ENCODE data around the gene PPARG. TPM values are rescaled to one million over a fixed set of nuclear protein-coding genes. Genes with fewer than 3 reads are reported as not detected.
"Not testable (repeated sequence)": the region's sequence is repeated elsewhere in the genome, so short reads cannot be mapped to it uniquely, and the experiment has no call there.

The PPARG gene
- total RNA-seq, 2 donors from 2014 or later = 1.5 to 18.3 TPM

DNA sequence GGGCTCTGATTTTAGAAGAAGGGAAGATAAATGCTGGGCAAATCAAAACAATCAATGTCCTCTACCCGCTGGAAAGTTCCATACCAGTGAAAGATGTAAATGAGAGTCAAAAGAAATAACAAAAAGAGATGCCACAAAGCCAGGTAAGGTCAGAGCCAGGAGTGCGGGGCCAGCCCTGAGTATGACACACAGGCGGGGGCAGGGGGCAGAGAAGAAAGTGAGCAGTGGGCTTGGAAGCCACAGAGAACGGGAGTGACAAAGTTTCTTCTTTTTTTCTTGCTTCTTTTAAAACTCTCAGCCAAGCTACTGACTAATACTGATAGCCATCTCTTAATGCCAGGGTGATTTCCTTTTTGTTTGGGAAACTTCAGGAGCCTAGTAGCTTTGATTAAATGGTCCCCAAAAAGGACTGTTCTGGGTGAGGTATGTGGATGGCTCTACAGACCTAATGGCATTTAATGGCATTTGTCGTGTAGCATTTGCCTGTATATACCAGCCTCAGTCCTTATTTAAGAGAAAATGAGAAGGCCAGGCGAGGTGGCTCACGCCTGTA lies 172.3 kb downstream of the PPARG start:
- H3K27me3 Mint-ChIP-seq = no peaks in the 10 kb centered on the region
- peak overlapping the region; percentile 35 for H3K4me3 Mint-ChIP-seq
- peak overlapping the region; percentile 75 for H3K27ac Mint-ChIP-seq
- H3K9me3 Mint-ChIP-seq = no peaks in the 10 kb centered on the region
- H3K4me1 Mint-ChIP-seq = peaks cover 3% of the 10 kb centered on the region
- peak; percentile 78 for ATAC-seq (replicated peaks)
- H3K36me3 Mint-ChIP-seq (ENCODE audit: low read depth) = no peaks in the 10 kb centered on the region

DNA sequence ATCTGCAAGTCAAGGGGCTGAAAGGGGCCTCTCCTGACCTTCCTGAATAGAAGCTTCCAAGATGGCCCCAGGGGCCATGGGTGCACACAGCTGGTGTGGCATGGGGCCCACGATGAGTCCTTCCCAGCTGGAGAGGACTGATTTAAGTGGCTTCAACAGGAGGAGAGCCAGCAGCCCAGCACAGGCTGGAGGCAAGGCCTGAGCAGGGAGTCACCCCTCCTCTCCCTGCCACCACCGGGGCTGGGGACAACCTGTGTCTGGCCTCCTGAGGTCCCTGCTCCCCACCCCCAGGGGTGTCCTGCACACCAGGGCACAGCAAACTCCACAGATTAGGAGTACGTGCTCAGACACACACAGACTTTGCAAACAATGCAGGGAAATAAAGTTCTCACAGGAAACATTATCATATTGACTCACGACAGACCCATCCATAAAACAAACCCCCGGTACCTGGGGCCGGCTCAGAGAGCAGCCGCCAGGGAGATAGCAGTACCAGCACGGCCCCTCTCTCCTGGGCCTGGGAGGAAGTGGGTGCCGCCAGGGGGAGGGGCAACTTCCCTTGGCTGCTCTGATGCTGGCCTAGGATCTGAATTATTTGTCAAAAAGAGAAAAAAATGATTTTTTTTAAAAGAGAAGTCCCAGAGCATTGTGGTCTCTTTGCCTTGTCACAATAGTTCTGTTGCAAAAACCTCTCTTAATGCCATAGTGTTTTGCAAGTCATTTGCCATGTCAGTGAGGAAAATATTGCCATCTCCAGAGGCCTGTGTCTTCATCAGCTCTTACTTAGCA lies 173.5 kb downstream of the PPARG start:
- Mint-ChIP-seq H3K4me3 (peak overlapping the region; percentile 57), H3K27me3 (no peaks in the 10 kb centered on the region), H3K4me1 (peaks cover 3% of the 10 kb centered on the region), H3K27ac (peak overlapping the region; percentile 75), H3K9me3 (no peaks in the 10 kb centered on the region), H3K36me3 (ENCODE audit: low read depth) (no peaks in the 10 kb centered on the region)
- ATAC-seq (replicated peaks) = peak; percentile 75

DNA sequence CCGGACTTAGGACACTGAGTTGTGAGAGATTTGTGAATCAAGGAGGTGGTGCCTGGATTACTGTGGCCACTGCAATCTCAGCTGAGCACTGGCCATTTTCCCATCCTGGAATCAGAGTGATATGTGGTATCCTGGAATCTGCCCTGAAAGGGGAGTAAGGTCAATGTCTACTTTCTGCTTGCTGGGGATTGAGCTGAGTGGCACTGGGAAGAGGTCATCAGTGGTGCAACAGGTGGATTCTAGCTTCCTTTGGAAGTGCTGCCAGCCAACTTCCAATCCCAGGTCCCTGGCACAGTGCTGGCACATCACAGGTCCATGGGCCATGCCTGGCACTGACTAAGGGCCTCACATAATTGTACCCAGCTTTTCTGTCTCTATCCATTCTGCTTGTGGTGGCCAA lies 174.8 kb downstream of the PPARG start:
- no peak overlapping the region for H3K4me3 Mint-ChIP-seq
- no peak for ATAC-seq (replicated peaks)
- peaks cover 3% of the 10 kb centered on the region for H3K4me1 Mint-ChIP-seq
- peaks cover 5% of the 10 kb centered on the region for H3K27me3 Mint-ChIP-seq
- H3K36me3 Mint-ChIP-seq (ENCODE audit: low read depth) = no peaks in the 10 kb centered on the region
- no peaks in the 10 kb centered on the region for H3K9me3 Mint-ChIP-seq
- peak overlapping the region; percentile 0 for H3K27ac Mint-ChIP-seq

DNA sequence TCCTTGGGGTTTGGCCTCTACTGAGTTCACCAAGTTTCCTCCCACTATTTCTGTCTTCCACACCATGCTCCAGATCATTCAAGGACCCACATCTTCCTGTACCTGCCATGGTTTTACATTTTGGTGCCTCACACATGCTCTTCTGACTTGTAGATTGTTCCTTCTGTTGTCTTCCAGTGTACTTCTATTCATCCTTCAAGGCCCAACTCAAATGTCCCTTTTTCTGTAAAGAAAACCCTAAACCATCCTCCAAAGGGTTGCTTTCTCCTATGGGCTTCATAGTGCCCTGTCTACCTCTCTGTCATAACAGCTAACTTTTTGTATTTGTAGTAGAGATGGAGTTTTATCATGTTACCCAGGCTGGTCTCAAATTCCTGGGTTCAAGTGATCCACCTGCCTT lies 175.3 kb downstream of the PPARG start:
- Mint-ChIP-seq H3K4me3 (no peak overlapping the region), H3K27ac (peak overlapping the region; percentile 0), H3K36me3 (ENCODE audit: low read depth) (no peaks in the 10 kb centered on the region), H3K27me3 (peaks cover 5% of the 10 kb centered on the region), H3K9me3 (no peaks in the 10 kb centered on the region), H3K4me1 (peaks cover 3% of the 10 kb centered on the region)
- ATAC-seq (replicated peaks) = no peak

DNA sequence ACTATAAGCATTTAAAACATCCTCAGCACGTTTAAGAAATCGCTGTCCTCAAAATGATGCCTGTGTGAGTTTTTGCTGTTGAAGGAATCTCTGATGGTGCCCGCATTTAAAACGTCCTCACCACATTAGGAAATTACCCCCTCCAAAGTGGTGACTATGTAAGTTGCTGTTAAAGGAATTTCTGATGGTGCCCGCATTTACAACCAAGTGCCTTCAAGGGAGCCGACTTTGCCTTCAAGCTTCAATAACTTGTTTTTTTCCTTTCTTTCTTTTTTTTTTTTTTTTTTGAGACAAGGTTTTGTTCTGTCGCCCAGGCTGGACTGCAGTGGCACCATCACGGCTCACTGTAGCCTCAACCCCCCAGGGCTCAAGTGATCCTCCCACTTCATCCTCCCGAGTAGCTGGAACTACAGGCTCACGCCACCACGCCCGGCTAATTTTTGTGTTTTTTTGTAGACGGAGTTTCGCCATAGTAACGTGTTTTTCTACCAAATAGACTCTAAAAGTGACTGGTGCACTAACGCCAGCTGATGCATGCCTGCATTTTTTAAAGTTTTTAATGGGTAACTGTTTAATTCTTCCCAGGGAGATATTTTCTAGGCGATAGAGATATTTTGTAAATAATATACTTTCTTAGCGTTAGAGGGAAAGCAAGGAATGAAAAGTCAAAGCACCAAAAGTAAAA lies 176.4 kb downstream of the PPARG start:
- peak overlapping the region; percentile 20 for H3K27ac Mint-ChIP-seq
- H3K36me3 Mint-ChIP-seq (ENCODE audit: low read depth) = no peaks in the 10 kb centered on the region
- H3K4me1 Mint-ChIP-seq = peaks cover 3% of the 10 kb centered on the region
- no peak for ATAC-seq (replicated peaks)
- no peak overlapping the region for H3K4me3 Mint-ChIP-seq
- H3K27me3 Mint-ChIP-seq = peaks cover 5% of the 10 kb centered on the region
- H3K9me3 Mint-ChIP-seq = no peaks in the 10 kb centered on the region

DNA sequence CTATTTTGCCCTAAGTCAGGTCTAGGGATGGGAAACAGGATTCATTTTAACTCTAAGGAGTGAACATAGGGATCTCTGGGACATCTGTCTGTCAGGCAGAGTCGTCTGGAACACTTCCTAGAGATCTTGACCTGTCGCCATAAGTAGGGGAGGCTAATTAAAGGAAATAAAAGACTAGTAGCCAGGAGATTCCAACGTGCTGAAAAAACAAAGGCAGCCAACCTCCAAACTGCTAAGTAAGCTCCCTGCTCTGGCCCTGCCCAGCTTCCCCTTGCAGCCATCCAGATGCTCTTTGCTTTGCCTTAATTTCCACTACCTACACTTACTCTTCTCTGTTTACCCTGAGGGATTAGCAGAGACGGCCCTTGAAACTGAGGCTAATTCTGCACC lies 177.0 kb downstream of the PPARG start:
- Mint-ChIP-seq H3K4me3 (no peak overlapping the region), H3K36me3 (ENCODE audit: low read depth) (no peaks in the 10 kb centered on the region), H3K27me3 (peaks cover 5% of the 10 kb centered on the region), H3K4me1 (peaks cover 3% of the 10 kb centered on the region), H3K27ac (peak overlapping the region; percentile 20), H3K9me3 (no peaks in the 10 kb centered on the region)
- no peak for ATAC-seq (replicated peaks)

DNA sequence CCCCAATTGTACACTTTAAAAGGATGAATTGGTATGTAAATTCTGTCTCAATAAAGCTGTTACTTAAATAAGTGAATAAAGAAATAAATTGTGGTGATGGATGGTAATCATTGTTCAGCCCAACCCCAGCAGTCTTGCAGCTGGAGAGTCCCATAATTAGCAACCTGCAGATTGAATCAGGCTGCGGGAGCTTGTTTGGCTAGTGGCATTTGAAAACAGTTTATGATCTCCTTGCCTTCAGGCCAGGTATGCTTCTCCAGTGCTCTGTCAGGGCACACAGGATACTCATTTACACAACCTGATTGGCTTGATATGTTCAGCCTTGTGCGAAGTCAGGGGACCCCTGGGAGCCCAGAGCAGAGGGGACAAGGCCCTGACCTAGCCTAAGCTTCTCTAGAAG lies 178.9 kb downstream of the PPARG start:
- H3K36me3 Mint-ChIP-seq (ENCODE audit: low read depth) = no peaks in the 10 kb centered on the region
- no peak overlapping the region for H3K4me3 Mint-ChIP-seq
- no peak overlapping the region for H3K27ac Mint-ChIP-seq
- no peaks in the 10 kb centered on the region for H3K9me3 Mint-ChIP-seq
- ATAC-seq (replicated peaks) = no peak
- H3K27me3 Mint-ChIP-seq = peaks cover 5% of the 10 kb centered on the region
- peaks cover 18% of the 10 kb centered on the region for H3K4me1 Mint-ChIP-seq

DNA sequence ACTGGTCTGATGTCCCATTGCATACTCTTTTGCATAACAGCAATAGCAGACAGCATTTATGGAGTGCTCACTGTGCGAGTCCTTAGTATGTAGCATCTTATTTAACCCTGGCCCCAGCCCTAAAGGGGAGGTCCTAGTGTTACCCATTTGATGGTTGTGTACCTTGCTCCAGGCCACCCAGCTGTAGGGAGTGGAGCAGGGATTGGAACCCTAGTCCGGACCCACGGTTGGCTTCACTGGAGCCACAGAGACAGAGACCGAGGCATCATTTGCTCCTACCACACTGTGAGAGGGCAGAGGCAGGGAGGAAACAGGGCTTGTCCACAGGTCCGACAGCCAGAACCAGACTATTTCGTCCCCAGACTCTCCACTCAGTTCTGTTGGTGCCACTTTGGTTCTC lies 179.4 kb downstream of the PPARG start:
- Mint-ChIP-seq H3K27ac (no peak overlapping the region), H3K4me3 (no peak overlapping the region), H3K4me1 (peaks cover 23% of the 10 kb centered on the region), H3K9me3 (no peaks in the 10 kb centered on the region), H3K36me3 (ENCODE audit: low read depth) (no peaks in the 10 kb centered on the region), H3K27me3 (peaks cover 5% of the 10 kb centered on the region)
- no peak for ATAC-seq (replicated peaks)

DNA sequence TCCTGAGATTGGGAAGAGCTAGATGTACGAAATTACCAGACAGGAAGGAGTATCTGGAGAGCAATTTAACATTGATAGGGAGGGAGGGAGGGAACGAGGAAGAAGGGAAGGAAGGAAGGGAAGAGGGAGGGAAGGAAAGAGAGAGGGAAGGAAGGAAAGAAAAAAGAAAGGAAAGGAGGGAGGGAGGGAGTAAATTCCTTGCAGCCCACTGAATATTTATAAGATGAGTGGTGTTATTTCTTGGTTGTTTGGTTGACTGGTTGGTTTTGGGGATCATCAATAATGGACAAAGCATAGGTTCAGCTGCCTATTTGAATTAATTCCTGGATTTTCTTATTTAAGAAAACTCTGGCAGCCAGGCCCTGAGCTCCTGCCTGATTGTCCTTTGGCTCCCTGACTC lies 179.9 kb downstream of the PPARG start:
- Mint-ChIP-seq H3K4me3 (no peak overlapping the region), H3K36me3 (ENCODE audit: low read depth) (no peaks in the 10 kb centered on the region), H3K27me3 (peaks cover 5% of the 10 kb centered on the region), H3K27ac (no peak overlapping the region), H3K9me3 (no peaks in the 10 kb centered on the region), H3K4me1 (peaks cover 28% of the 10 kb centered on the region)
- no peak for ATAC-seq (replicated peaks)

DNA sequence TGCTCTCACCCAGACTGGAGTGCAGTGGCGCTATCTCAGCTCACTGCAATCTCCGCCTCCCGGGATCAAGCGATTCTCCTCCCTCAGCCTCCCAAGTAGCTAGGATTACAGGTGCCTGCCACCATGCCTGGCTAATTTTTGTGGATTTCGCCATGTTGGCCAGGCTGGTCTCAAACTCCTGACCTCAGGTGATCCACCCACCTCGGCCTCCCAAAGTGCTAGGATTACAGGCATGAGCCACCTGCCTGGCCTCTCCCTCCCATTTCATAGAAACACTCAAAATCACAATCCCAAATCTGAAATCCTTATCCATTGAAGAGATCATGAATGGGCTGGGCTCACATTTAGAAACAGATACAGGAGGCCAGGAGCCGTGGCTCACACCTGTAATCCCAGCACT lies 180.4 kb downstream of the PPARG start:
- H3K27ac Mint-ChIP-seq, H3K27me3 Mint-ChIP-seq: not testable (repeated sequence)

DNA sequence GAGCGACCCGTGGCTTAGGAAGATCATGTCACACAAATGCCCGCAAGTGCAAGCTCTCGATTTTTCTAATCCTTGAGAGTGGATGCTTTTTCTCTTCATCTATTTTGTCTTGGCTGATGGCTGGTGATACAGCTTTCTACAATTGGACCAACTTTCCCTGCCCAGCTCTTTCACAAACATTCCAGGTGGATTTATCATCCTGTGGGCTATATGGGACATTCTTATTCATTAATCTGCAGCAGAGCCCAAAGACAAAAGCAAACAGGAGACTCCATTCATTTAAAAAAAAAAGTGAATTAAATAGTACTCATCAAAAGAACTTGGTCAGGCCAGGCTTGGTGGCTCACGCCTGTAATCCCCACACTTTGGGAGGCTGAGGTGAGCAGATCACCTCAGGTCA lies 181.2 kb downstream of the PPARG start:
- Mint-ChIP-seq H3K9me3 (no peaks in the 10 kb centered on the region), H3K36me3 (ENCODE audit: low read depth) (no peaks in the 10 kb centered on the region), H3K4me1 (peaks cover 25% of the 10 kb centered on the region), H3K4me3 (peak overlapping the region; percentile 76), H3K27me3 (peaks cover 5% of the 10 kb centered on the region), H3K27ac (peak overlapping the region; percentile 59)
- ATAC-seq (replicated peaks) = no peak

More for the DNA sequence above, 180.4 kb downstream of the PPARG start:
- not testable (repeated sequence) for H3K36me3 Mint-ChIP-seq (ENCODE audit: low read depth); ATAC-seq (replicated peaks); H3K9me3 Mint-ChIP-seq; H3K4me3 Mint-ChIP-seq
- peaks cover 25% of the 10 kb centered on the region for H3K4me1 Mint-ChIP-seq

DNA sequence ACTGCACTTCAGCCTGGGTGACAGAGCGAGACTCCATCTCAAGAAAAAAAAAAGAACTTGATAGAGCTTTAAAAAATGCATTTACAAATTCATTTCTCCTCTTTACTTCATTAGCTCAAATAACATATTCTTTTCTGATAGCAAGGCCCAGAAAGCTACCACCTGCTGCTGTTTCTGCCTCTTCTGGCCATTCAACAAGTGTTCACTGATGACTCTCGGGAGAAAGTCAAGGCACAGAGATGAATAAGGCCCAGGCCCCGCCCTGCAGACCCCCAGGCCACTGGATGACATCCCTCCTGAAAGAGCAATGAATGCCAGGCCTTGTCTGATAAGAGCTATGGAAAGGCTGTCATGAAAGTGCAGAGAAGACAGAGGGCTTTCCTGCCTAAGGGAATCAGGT lies 181.8 kb downstream of the PPARG start:
- H3K9me3 Mint-ChIP-seq = no peaks in the 10 kb centered on the region
- peaks cover 5% of the 10 kb centered on the region for H3K27me3 Mint-ChIP-seq

DNA sequence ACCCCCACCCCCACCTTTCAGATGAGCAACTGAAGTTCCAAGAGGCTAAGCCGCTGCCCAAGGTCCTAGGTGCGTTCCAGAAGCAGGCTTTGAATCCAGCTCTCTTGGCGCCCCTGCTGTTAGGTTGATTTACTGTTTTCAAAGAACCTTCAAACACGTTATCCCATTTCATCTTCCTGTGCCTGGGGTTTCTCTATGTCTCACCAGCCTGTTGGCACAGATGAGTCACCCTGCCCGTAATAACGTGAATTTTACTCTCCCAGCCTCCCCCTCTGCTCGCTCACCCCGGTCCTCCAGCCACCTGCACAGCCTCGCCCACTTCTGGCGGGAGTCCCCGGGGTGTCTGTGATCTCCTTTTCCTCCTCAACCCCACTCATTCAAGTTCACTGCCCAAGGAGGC lies 182.4 kb downstream of the PPARG start:
- H3K4me3 Mint-ChIP-seq = peak overlapping the region; percentile 76
- H3K27me3 Mint-ChIP-seq = peaks cover 5% of the 10 kb centered on the region
- peak; percentile 94 for ATAC-seq (replicated peaks)
- no peaks in the 10 kb centered on the region for H3K9me3 Mint-ChIP-seq
- no peaks in the 10 kb centered on the region for H3K36me3 Mint-ChIP-seq (ENCODE audit: low read depth)
- peak overlapping the region; percentile 59 for H3K27ac Mint-ChIP-seq
- peaks cover 25% of the 10 kb centered on the region for H3K4me1 Mint-ChIP-seq

More for the DNA sequence above, 181.8 kb downstream of the PPARG start:
- Mint-ChIP-seq H3K27ac (peak overlapping the region; percentile 59), H3K4me3 (peak overlapping the region; percentile 76), H3K36me3 (ENCODE audit: low read depth) (no peaks in the 10 kb centered on the region), H3K4me1 (peaks cover 25% of the 10 kb centered on the region)
- ATAC-seq (replicated peaks) = no peak

DNA sequence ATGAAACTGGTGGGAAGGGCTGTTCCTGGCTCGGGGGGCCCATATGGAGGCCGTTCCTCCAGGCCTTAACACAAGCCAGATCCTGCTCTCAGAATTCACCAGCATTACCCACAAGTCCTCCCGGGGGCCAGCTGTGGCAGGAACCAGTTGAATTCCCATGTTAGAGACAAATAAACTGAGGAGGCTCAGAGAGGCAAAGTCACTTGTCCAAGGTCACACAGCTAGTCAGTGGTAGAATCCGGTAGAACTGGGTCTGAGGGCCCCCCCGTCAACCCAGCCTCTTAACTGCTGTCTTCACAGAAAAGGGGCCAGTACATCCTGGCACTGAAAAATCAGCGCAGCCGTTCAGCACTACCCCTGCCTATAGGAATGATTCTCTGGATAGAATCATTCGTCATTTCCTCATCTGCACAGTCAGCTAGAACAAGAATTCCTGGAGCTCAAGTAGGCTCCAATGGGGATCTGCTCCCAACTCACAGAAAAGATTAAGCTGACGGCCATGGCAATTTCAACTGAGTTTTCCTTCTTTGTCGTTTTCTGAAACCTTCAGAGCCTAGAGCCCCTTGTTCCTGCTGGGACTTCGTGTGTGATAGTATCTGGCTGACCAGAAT lies 183.2 kb downstream of the PPARG start:
- H3K36me3 Mint-ChIP-seq (ENCODE audit: low read depth) = no peaks in the 10 kb centered on the region
- H3K4me3 Mint-ChIP-seq = peak overlapping the region; percentile 76
- H3K27ac Mint-ChIP-seq = peak overlapping the region; percentile 80
- no peak for ATAC-seq (replicated peaks)
- H3K9me3 Mint-ChIP-seq = no peaks in the 10 kb centered on the region
- peaks cover 5% of the 10 kb centered on the region for H3K27me3 Mint-ChIP-seq
- H3K4me1 Mint-ChIP-seq = peaks cover 25% of the 10 kb centered on the region
